ENCODE data around the gene GATM.

The GATM gene

DNA sequence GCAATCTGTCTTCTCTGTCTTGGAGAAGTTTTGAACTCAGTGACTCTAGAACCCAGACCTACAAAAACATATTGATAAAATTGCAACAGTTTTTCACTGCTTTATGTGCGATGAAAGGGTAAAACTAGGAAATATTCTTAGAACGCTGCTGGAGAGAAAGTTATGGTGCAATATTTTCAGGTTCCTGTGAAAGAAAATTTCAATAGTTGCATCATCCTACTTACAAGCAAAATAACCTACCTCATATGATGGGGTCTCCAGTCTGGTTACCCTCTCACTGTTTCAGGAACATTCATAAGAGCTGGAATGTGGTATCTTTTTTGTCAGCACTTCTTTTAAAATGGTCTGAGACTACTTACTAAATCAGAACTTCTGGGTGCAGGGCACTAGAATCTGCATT lies 27.1 kb downstream of the GATM start:
- H3K4me3 ChIP-seq (ENCODE audit: low read depth, low read length) = no peak overlapping the region
- TF ChIP-seq, protein P1, sequence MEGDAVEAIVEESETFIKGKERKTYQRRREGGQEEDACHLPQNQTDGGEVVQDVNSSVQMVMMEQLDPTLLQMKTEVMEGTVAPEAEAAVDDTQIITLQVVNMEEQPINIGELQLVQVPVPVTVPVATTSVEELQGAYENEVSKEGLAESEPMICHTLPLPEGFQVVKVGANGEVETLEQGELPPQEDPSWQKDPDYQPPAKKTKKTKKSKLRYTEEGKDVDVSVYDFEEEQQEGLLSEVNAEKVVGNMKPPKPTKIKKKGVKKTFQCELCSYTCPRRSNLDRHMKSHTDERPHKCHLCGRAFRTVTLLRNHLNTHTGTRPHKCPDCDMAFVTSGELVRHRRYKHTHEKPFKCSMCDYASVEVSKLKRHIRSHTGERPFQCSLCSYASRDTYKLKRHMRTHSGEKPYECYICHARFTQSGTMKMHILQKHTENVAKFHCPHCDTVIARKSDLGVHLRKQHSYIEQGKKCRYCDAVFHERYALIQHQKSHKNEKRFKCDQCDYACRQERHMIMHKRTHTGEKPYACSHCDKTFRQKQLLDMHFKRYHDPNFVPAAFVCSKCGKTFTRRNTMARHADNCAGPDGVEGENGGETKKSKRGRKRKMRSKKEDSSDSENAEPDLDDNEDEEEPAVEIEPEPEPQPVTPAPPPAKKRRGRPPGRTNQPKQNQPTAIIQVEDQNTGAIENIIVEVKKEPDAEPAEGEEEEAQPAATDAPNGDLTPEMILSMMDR (IDR thresholded peaks at IDR 0.05; ENCODE audit: low read depth, low read length) = no peak

DNA sequence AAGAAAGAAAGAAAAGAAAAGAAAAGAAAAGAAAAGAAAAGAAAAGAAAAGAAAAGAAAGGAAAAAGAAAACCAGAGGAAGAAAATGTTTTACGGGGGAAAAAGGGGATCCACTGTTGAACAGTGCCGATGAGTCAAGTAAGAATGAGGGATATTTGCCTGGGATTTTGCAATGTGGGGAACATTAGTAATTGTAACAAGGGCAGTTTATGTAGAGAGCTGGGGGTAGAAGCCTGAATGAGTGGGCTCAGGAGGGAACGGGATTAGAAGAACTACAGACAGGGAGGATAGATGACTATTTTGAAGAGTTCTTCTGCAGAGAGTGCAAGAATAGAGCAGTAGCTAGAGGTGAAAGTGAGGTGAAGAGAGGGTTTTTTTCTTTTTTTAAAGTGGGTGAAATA lies 28.7 kb downstream of the GATM start:
- no peak overlapping the region for H3K4me3 ChIP-seq (ENCODE audit: low read depth, low read length)
- TF ChIP-seq, protein P1 (IDR thresholded peaks at IDR 0.05; ENCODE audit: low read depth, low read length) = no peak

DNA sequence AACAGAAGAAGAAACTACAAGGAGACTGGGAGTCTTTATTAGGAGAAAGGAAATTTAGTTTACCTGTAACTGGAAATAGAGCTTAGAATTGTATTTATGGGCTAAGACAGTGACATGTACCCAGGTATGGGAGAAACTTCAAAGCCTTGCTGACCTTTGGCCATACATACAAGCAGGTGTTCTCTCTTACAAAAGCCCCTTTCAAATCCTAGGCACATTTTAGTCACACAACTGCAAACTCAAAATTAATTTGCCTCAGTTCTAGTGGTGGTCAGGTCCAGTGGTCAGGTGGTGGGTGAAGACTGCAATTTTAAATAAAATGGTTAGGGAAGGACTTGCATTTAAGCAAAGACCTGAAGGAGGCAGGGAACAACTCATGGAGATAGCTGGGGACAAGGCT lies 30.4 kb downstream of the GATM start:
- TF ChIP-seq, protein P1 (IDR thresholded peaks at IDR 0.05; ENCODE audit: low read depth, low read length) = no peak
- no peak overlapping the region for H3K4me3 ChIP-seq (ENCODE audit: low read depth, low read length)

DNA sequence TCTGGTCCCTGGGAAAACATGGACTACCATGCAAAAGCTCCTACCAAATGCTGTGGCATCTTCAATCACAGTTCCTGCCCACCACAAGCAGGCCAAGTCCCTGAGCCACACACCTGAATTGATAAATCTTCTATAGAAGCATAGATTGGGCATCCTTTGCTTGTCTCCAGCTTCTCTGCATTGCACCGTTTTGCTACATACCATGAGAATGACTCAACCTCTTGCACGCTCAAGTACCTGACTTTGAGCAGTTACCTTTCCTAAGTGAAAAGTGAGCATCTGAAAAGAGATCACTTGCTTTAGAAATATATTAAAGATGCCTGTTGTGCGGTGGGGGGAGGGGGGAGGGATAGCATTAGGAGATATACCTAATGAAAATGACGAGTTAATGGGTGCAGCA lies 31.3 kb downstream of the GATM start:
- no peak overlapping the region for H3K4me3 ChIP-seq (ENCODE audit: low read depth, low read length)
- TF ChIP-seq, protein P1 (IDR thresholded peaks at IDR 0.05; ENCODE audit: low read depth, low read length) = no peak

DNA sequence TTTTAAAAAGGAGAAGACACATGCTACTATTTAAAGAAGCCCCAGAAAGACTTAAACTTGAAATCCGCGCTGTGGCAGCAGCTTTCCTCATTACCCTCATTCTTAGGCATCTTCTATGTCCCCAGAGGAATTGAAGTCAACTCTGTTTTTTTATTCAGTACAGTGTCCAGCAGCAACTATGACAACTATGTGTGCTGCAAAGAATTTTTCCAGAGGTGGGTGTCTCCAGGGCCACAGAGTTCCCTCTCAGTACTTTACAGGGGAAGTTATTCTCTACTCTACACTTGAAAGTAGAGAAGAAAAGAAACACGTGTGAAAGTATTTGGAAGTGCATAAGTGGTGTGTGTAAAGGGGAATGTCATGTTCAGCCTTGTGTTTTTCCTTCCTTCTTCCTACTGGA lies 32.0 kb downstream of the GATM start:
- TF ChIP-seq, protein P1 (IDR thresholded peaks at IDR 0.05; ENCODE audit: low read depth, low read length) = no peak
- H3K4me3 ChIP-seq (ENCODE audit: low read depth, low read length) = no peak overlapping the region

DNA sequence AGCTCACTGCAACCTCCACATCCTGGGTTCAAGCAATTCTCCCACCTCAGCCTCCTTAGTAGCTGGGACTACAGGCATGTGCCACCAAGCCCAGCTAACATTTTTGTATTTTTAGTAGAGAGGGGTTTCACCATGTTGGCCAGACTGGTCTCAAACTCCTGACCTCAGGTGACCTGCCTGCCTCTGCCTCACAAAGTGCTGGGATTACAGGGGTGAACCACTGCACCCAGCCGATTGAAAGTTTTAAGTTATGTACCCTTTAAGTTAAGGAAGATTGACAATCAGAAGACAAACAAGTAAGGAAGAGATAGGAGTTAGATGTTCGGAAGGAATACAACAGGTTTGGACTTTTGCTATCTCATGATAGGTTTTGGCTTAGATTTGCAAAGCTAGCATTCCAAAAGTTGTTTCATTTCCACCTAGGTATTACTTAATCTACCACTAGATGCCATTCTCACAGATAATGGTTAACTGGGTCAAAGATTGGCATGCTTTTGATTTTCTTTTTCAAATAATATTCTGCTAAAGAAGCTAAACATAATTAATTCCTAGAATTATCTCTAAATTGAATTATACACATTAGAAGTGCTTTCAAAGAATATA lies 35.0 kb downstream of the GATM start:
- H3K4me3 ChIP-seq (ENCODE audit: low read depth, low read length) = no peak overlapping the region
- TF ChIP-seq, protein P1 (IDR thresholded peaks at IDR 0.05; ENCODE audit: low read depth, low read length) = no peak

DNA sequence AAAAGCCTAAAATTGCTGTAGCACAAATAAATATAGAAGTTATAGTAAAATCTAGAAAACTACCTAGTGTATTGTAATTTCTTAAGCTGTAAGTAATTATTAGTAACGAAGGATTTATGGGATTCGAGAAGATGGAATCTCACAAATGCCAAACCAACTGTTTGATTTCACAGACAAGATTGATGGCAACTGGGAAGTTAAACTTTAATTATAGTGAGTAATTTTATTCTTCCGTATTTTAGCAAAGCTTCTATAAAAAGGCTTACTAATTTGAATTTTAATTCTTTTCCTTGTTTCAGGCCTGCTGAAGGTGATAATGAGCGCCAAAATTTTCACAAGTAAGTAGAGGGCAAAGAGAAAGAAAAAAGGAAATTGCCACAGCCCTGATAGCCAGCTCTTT lies 36.6 kb downstream of the GATM start:
- TF ChIP-seq, protein P1 (IDR thresholded peaks at IDR 0.05; ENCODE audit: low read depth, low read length) = no peak
- no peak overlapping the region for H3K4me3 ChIP-seq (ENCODE audit: low read depth, low read length)
